ENCODE results near the gene IFNGR1. TPM values are rescaled to one million over a fixed set of nuclear protein-coding genes. Genes with fewer than 3 reads are reported as not detected.

IFNGR1 gene
- total RNA-seq, 1 donor, result 45.3 TPM

DNA sequence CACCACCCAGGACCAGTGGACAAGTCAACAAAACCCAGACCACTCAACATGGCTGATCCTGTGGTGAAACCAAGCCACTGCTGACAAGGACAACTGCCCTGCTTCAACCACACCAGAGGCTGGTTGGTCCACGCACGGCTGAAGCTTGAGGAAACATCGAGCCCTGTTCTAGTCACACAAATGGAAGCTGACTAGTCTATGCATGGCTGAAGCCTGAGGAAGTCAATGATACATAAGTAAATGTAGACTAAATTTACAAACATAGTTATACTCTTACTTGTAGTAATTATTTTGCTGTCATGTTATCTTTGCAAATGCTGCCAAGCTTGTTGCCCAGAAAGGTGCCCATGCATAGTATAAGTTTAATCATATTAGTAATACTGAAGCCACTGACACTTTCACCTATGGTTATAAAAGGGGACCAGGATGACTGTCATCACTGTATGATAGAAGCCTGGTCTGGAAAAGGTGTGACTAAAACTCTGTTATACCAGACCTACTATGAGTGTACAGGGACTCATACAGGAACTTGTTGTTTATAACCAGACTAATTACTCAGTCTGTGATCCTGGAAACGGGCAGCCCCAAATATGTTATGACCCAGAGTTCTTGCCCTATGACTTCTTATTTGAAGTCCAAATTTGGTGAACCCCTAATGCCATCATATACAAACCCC, 51.3 kb downstream of the IFNGR1 start:
- no peak overlapping the region for H3K4me3 ChIP-seq (ENCODE audit: low read depth, low read length)
- TF ChIP-seq, protein P1, sequence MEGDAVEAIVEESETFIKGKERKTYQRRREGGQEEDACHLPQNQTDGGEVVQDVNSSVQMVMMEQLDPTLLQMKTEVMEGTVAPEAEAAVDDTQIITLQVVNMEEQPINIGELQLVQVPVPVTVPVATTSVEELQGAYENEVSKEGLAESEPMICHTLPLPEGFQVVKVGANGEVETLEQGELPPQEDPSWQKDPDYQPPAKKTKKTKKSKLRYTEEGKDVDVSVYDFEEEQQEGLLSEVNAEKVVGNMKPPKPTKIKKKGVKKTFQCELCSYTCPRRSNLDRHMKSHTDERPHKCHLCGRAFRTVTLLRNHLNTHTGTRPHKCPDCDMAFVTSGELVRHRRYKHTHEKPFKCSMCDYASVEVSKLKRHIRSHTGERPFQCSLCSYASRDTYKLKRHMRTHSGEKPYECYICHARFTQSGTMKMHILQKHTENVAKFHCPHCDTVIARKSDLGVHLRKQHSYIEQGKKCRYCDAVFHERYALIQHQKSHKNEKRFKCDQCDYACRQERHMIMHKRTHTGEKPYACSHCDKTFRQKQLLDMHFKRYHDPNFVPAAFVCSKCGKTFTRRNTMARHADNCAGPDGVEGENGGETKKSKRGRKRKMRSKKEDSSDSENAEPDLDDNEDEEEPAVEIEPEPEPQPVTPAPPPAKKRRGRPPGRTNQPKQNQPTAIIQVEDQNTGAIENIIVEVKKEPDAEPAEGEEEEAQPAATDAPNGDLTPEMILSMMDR (IDR thresholded peaks at IDR 0.05; ENCODE audit: insufficient read depth, low read length), result no peak
- no peak for DNase-seq (ENCODE audit: low read depth)

DNA sequence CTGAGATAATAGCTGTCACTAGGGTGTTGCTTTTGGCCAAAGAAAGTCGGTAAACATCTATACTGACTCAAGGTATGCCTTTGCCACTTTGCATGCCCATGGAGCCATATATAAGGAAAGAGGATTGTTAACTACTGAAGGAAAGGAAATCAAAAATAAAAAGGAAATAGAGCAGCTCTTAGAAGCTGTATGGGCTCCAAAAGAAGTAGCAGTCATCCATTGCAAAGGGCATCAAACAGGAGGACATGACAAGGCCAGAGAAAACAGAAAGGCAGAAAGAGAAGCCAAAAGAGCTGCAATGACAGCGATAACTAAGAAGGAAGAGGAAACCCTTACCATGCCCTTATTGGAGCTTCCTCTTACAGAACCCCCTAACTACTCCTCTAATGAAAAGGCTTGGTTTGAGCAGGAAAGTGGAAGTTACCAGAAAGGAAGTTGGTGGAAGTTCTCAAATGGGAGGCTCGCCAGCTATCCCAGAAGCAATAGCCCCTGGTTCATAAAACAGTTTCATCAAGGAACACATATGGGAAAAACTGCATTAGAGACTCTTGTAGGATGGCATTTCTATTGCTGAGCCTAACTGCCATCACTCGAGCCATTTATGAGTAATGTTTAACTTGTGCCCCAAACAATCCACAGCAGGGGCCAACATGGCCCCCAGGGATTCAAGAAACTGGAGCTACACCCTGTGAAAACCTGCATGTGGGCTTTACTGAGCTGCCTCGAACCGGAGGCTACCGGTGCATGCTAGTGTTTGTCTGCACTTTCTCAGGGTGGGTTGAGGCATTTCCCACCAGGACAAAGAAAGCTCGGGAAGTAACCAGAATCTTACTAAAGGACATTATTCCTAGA, 52.7 kb downstream of the IFNGR1 start:
- no peak for DNase-seq (ENCODE audit: low read depth)
- TF ChIP-seq, protein P1 (IDR thresholded peaks at IDR 0.05; ENCODE audit: insufficient read depth, low read length), result no peak
- no peak overlapping the region for H3K4me3 ChIP-seq (ENCODE audit: low read depth, low read length)

- H3K4me3 ChIP-seq (ENCODE audit: low read depth, low read length), result no peak overlapping the region
- TF ChIP-seq, protein P1 (IDR thresholded peaks at IDR 0.05; ENCODE audit: insufficient read depth, low read length), result peak; percentile 45
- DNase-seq (ENCODE audit: low read depth), result peak; percentile 21
These were observed 53.6 kb downstream of the IFNGR1 start for GRCh38 chr6:137165375-137166246.

- no peak for DNase-seq (ENCODE audit: low read depth)
- TF ChIP-seq, protein P1 (IDR thresholded peaks at IDR 0.05; ENCODE audit: insufficient read depth, low read length), result no peak
These were observed 55.4 kb downstream of the IFNGR1 start for GRCh38 chr6:137163732-137164318.

DNA sequence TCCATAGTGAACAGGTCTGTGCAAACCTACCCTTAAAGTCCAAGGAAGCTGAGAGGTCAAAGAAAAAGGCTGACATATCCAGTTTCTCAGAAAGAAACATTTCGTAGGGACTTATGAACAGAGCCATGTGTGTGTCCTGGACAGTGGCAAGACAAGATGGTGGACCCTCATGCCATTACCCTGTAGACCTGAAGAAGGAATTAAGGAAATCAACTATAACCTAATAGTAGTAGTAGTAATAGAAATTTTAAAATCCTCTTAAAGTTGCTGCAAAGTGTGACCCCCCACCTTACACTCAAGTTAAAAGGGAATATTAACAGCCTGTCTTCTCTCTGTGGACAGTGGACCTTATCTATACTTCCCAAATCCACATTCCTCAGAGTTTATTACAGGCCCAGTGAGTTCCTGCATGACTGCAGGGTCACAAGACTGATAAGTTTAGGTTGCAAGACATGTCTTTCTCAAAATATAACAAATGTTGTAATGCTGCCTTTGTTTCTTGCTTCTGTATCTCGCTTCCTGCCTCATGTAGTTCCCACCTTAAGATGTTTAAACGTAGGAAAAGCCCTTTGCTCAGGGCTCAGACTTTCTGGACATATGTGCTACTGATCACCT, 56.4 kb downstream of the IFNGR1 start:
- H3K4me3 ChIP-seq (ENCODE audit: low read depth, low read length), result no peak overlapping the region
- TF ChIP-seq, protein P1 (IDR thresholded peaks at IDR 0.05; ENCODE audit: insufficient read depth, low read length), result no peak
- no peak for DNase-seq (ENCODE audit: low read depth)

More at GRCh38 chr6:137163732-137164318, 55.4 kb downstream of the IFNGR1 start:
- H3K4me3 ChIP-seq (ENCODE audit: low read depth, low read length), result no peak overlapping the region

GRCh38 chr6:137161949-137162348, 57.2 kb downstream of the IFNGR1 start:
- TF ChIP-seq, protein P1 (IDR thresholded peaks at IDR 0.05; ENCODE audit: insufficient read depth, low read length), result no peak
- no peak for DNase-seq (ENCODE audit: low read depth)
- no peak overlapping the region for H3K4me3 ChIP-seq (ENCODE audit: low read depth, low read length)

All from fibroblast of the aortic adventitia (primary cell).